HepG2 (cell line): ENCODE results near the gene CST3. TPM values are rescaled to one million over a fixed set of nuclear protein-coding genes. Genes with fewer than 3 reads are reported as not detected.

ENCODE experiments used
- BHLHE40 ChIP-seq: IDR thresholded peaks from 2 replicates; pipeline ENCODE4 v1.6.1; 2011; ENCODE audit warnings: low read length, improper control_type of control experiment
- CAMTA2 ChIP-seq: sonication (generic); formaldehyde crosslinking; IDR thresholded peaks from 2 replicates; pipeline ENCODE4 v1.4.0; 2020; ENCODE audit warnings: mild to moderate bottlenecking, missing genetic modification reagents, borderline replicate concordance
- JUND ChIP-seq: sonication (generic); formaldehyde crosslinking; IDR thresholded peaks from 2 replicates; pipeline ENCODE4 v1.8.0; 2022; ENCODE audit warnings: mild to moderate bottlenecking, missing genetic modification reagents
- KDM5A ChIP-seq: fragments of 200-600 bp; sonication (generic); IDR thresholded peaks from 2 replicates; pipeline ENCODE4 v1.7.0; 2018; ENCODE audit warnings: antibody characterized with exemption, mild to moderate bottlenecking, low read length, borderline replicate concordance
- MAX ChIP-seq: IDR thresholded peaks from 2 replicates; pipeline ENCODE4 v1.6.1; 2012; ENCODE audit warnings: inconsistent platforms
- MNT ChIP-seq: fragments of 450-650 bp; IDR thresholded peaks from 2 replicates; pipeline ENCODE4 v1.6.1; 2016
- RAD21 ChIP-seq: fragments of 450-650 bp; formaldehyde crosslinking; IDR thresholded peaks from 2 replicates; pipeline ENCODE4 v1.5.0; 2020; ENCODE audit warnings: mild to moderate bottlenecking
- RFX1 ChIP-seq: fragments of 450-650 bp; IDR thresholded peaks from 2 replicates; pipeline ENCODE4 v1.6.1; 2017
- RFX3 ChIP-seq: IDR thresholded peaks from 2 replicates; pipeline ENCODE4 v1.6.1; 2016; ENCODE audit warnings: missing biosample characterization, missing genetic modification reagents
- RFXAP ChIP-seq: sonication (generic); formaldehyde crosslinking; IDR thresholded peaks from 2 replicates; pipeline ENCODE4 v1.4.0; 2020; ENCODE audit warnings: missing genetic modification reagents, borderline replicate concordance
- SIN3A ChIP-seq: IDR thresholded peaks from 2 replicates; pipeline ENCODE4 v1.6.1; 2011; ENCODE audit warnings: low read depth, mild to moderate bottlenecking, control low read depth, low read length, borderline replicate concordance
- SSRP1 ChIP-seq: IDR thresholded peaks from 2 replicates; pipeline ENCODE4 v1.6.1; 2016; ENCODE audit warnings: control low read depth
- TCF7L2 ChIP-seq: IDR thresholded peaks from 2 replicates; pipeline ENCODE4 v1.6.1; 2011; ENCODE audit warnings: mild to moderate bottlenecking, low read depth, low read length, moderate library complexity
- TEAD3 ChIP-seq: optimal IDR thresholded peaks from 2 replicates; pipeline ENCODE3; 2016; ENCODE audit warnings: borderline replicate concordance
- ZFP1 ChIP-seq: IDR thresholded peaks from 2 replicates; pipeline ENCODE4 v1.6.1; 2016
- ZNF572 ChIP-seq: sonication (generic); formaldehyde crosslinking; IDR thresholded peaks from 2 replicates; pipeline ENCODE4 v1.5.1; 2020; ENCODE audit warnings: mild to moderate bottlenecking, missing genetic modification reagents
- ZNF574 ChIP-seq: sonication (generic); formaldehyde crosslinking; IDR thresholded peaks from 2 replicates; pipeline ENCODE4 v1.4.0; 2020; ENCODE audit warnings: missing genetic modification reagents
- ZNF644 ChIP-seq: IDR thresholded peaks from 2 replicates; pipeline ENCODE4 v1.6.1; 2016; ENCODE audit warnings: low read depth
- ZNF772 ChIP-seq: sonication (generic); formaldehyde crosslinking; IDR thresholded peaks from 2 replicates; pipeline ENCODE4 v1.5.0; 2020; ENCODE audit warnings: mild to moderate bottlenecking, missing genetic modification reagents
- ZNF792 ChIP-seq: IDR thresholded peaks from 2 replicates; pipeline ENCODE4 v1.6.1; 2016
- polyA plus RNA-seq, 8 experiments: library from polyadenylated mRNA; depleted of rRNA in 3 of 8; stranded (reverse) in 7 of 8; unstranded in 1 of 8; fragments of >200 nt; fragmentation: Illumina TruSeq in 4 of 8; extraction: Trizol in 4 of 8; gene quantifications; 2 replicates each; pipeline versions ENCODE4 v1.2.1 to v1.2.3, GENCODE V29; 2011 to 2016; ENCODE audit warnings: low read depth in 4 of 8, missing spikeins in 1 of 8, mixed read lengths in 1 of 8; ENCODE audit not compliant: insufficient read depth in 1 of 8
- total RNA-seq, 5 experiments: library from RNA; depleted of rRNA; stranded (reverse); fragments of >200 nt; fragmentation: Illumina TruSeq; extraction: Trizol; gene quantifications; 2 replicates each; pipeline ENCODE4 v1.2.3, GENCODE V29; 2016; ENCODE audit warnings: low read depth in 1 of 5
- TF ChIP-seq, protein P1 (sequence below): sonication (generic); formaldehyde crosslinking; IDR thresholded peaks from 2 replicates; pipeline ENCODE4 v1.4.0; 2020; ENCODE audit warnings: missing genetic modification reagents, mild to moderate bottlenecking, borderline replicate concordance
- TF ChIP-seq, protein P2 (sequence below): IDR thresholded peaks from 2 replicates; pipeline ENCODE4 v1.6.1; 2016
- TF ChIP-seq, protein P3 (sequence below): sonication (generic); formaldehyde crosslinking; IDR thresholded peaks from 2 replicates; pipeline ENCODE4 v1.4.0; 2020; ENCODE audit warnings: mild to moderate bottlenecking, missing genetic modification reagents, borderline replicate concordance

The CST3 gene
- total and polyA plus RNA-seq, 2 of the 13 experiments (the other 11 are each of a cell fraction or from before 2014, with no cell fraction given): 690 to 1,005 TPM

DNA sequence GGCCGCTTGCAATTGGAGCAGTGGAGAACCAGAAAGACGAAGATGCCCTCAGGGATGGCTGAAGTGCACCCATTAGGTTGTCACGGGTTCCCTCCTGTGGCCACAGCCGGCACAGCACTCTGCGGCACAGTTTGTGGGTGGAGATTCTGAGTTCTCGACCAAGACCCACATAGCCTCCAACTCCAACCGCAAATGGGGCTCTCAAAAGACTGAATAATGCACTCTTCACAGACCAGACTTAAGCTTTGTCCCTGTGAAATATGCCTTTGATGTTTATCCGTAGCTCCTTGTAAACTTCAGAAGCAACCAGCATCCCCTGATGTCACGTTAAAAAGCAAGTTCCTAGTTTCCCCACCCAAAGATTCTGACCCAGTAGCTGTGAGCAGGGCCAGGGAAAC lies 31.1 kb downstream of the CST3 start (continued):
- TF ChIP-seq ZNF574 (peak; percentile 58; the same call in 1 of the 2 replicates), TEAD3 (CRISPR knock-in tag) (peak; percentile 39), RFXAP (CRISPR knock-in tag) (no peak), MAX (no peak; the same call in 1 of the 2 replicates), RFX1 (no peak), SSRP1 (peak; percentile 71; the same call in 1 of the 2 replicates), SIN3A (no peak), RAD21 (CRISPR knock-in tag) (peak; percentile 99), ZNF644 (CRISPR knock-in tag) (no peak), RFX3 (CRISPR knock-in tag) (no peak), CAMTA2 (CRISPR knock-in tag) (no peak), ZNF772 (CRISPR knock-in tag) (0 out of 2 replicates have a peak, but pooled peaks have one; percentile 17), JUND (CRISPR knock-in tag) (no peak), ZNF792 (CRISPR knock-in tag) (no peak), ZNF572 (CRISPR knock-in tag) (no peak), BHLHE40 (0 out of 2 replicates have a peak, but pooled peaks have one; percentile 44), MNT (no peak), KDM5A (no peak), TCF7L2 (no peak), ZFP1 (no peak)
- TF ChIP-seq, protein P1, sequence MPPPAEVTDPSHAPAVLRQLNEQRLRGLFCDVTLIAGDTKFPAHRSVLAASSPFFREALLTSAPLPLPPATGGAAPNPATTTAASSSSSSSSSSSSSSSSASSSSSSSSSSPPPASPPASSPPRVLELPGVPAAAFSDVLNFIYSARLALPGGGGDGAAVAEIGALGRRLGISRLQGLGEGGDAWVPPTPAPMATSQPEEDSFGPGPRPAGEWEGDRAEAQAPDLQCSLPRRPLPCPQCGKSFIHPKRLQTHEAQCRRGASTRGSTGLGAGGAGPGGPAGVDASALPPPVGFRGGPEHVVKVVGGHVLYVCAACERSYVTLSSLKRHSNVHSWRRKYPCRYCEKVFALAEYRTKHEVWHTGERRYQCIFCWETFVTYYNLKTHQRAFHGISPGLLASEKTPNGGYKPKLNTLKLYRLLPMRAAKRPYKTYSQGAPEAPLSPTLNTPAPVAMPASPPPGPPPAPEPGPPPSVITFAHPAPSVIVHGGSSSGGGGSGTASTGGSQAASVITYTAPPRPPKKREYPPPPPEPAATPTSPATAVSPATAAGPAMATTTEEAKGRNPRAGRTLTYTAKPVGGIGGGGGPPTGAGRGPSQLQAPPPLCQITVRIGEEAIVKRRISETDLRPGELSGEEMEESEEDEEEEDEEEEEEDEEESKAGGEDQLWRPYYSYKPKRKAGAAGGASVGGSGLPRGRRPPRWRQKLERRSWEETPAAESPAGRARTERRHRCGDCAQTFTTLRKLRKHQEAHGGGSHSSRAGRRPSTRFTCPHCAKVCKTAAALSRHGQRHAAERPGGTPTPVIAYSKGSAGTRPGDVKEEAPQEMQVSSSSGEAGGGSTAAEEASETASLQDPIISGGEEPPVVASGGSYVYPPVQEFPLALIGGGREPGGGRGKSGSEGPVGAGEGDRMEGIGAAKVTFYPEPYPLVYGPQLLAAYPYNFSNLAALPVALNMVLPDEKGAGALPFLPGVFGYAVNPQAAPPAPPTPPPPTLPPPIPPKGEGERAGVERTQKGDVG (CRISPR knock-in tag): no peak
- TF ChIP-seq, protein P2, sequence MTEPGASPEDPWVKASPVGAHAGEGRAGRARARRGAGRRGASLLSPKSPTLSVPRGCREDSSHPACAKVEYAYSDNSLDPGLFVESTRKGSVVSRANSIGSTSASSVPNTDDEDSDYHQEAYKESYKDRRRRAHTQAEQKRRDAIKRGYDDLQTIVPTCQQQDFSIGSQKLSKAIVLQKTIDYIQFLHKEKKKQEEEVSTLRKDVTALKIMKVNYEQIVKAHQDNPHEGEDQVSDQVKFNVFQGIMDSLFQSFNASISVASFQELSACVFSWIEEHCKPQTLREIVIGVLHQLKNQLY (CRISPR knock-in tag): no peak
- TF ChIP-seq, protein P3, sequence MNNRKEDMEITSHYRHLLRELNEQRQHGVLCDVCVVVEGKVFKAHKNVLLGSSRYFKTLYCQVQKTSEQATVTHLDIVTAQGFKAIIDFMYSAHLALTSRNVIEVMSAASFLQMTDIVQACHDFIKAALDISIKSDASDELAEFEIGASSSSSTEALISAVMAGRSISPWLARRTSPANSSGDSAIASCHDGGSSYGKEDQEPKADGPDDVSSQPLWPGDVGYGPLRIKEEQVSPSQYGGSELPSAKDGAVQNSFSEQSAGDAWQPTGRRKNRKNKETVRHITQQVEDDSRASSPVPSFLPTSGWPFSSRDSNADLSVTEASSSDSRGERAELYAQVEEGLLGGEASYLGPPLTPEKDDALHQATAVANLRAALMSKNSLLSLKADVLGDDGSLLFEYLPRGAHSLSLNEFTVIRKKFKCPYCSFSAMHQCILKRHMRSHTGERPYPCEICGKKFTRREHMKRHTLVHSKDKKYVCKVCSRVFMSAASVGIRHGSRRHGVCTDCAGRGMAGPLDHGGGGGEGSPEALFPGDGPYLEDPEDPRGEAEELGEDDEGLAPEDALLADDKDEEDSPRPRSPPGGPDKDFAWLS (CRISPR knock-in tag): no peak
